Activated gamma-delta T cell (primary cell): ENCODE results near the gene CD300C.
"Not testable (repeated sequence)": the region's sequence is repeated elsewhere in the genome, so short reads cannot be mapped to it uniquely, and the experiment has no call there.

Source experiments
- DNase-seq: peaks from one replicate; lab custom pipeline; 2025; lab: John Stamatoyannopoulos, UW

Gene CD300C

GRCh38 chr17:74513987-74514631, 31.8 kb downstream of the CD300C start:
- no peak for DNase-seq

DNA sequence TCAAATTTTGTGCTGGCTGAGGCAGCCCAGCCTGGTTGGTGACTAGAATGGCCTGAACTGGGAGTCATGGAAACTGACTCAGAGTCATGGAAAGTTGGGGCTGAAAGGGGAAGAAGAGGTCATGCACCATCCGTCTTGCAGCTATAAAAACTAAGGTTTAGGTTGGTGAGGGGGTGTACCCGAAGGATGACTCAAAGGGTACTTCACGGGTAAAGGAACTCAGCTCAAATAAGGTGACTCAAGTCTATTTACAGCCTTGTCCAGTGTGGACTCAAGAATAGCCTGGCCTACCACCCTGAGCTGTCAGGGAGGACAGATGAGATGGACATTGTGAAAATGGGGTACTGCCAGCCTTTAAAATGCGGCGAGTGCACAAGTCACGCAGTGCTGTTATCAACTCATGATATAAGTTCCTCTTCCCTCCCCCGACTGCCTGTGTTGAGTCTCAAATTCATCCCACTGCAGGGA, 33.3 kb downstream of the CD300C start:
- DNase-seq = no peak

DNA sequence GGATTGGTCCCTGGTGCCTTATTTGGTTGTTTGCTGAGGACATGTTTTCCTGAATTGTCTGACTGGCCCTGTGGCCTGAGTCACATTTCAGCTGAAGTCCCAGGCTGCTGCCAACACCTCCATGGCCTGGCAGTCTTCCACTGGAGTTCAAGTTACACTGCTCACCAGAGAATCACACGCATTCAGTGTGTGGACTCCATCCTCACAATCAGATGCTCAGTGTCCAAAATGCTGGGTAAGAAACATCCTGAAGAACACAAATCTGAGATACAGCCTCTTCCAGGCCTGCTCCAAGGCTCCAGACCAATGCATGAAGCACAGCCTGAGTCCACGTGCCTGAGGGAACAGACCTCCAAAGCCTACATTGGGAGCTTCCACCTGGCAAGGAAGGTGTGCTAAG, 33.9 kb downstream of the CD300C start:
- DNase-seq = no peak

GRCh38 chr17:74508156-74508555, 37.8 kb downstream of the CD300C start:
- no peak for DNase-seq

- not testable (repeated sequence) for DNase-seq
These were observed 42.0 kb downstream of the CD300C start for GRCh38 chr17:74503949-74504348.

- DNase-seq = no peak
These were observed 43.1 kb downstream of the CD300C start for GRCh38 chr17:74502861-74503260.

- no peak for DNase-seq
These were observed 45.9 kb downstream of the CD300C start for GRCh38 chr17:74499992-74500391.

DNA sequence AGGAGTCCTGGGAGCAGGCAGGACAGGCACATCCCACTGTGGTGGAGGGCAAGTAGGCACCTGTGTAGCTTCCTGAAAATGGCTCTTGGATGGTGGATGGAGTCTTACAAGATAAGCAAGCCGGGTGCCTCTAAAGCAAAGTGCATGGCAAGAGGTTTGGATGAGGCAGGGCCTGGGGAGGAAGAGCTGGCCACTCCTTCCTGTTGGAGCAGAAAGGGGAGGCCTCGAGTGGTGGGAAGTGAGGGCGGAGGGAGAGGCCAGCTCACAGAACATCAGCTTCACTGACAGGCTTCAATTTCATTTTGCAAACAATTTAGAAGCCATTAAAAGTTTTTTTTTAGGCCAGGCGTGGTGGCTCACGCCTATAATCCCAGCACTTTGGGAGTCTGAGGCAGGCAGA, 48.4 kb downstream of the CD300C start:
- no peak for DNase-seq

GRCh38 chr17:74493331-74493833, 52.5 kb downstream of the CD300C start:
- DNase-seq = no peak

GRCh38 chr17:74491626-74492025, 54.3 kb downstream of the CD300C start:
- DNase-seq = no peak
